GM12892 (cell line): ENCODE results near the gene ARL15.

ENCODE experiments used
- POLR2A ChIP-seq: IDR thresholded peaks from 2 replicates; pipeline ENCODE4 v1.6.1; 2011; ENCODE audit warnings: low read depth, low read length, control low read depth
- POLR2AphosphoS5 ChIP-seq: IDR thresholded peaks from 2 replicates; pipeline ENCODE4 v1.6.1; 2011; ENCODE audit warnings: low read depth, low read length, control low read depth
- TAF1 ChIP-seq: IDR thresholded peaks from 2 replicates; pipeline ENCODE4 v1.6.1; 2011; ENCODE audit warnings: low read depth, mild to moderate bottlenecking, control low read depth, low read length, borderline replicate concordance

GRCh38 chr5:53907827-53908226 is 402.5 kb downstream of the ARL15 start:
- TF ChIP-seq POLR2A: no peak
- no peak for TF ChIP-seq TAF1
- no peak for TF ChIP-seq POLR2AphosphoS5
